Choroid plexus epithelial cell (primary cell): ENCODE data around the gene MTOR.
"Not testable (repeated sequence)": the region's sequence is repeated elsewhere in the genome, so short reads cannot be mapped to it uniquely, and the experiment has no call there.

Experiments
- DNase-seq: peaks from one replicate; pipeline ENCODE4 v3.0.0-alpha.2; 2010; ENCODE audit warnings: low read depth
- H3K4me3 ChIP-seq: 2 replicates; pipeline ENCODE4 v1.5.1; 2011; ENCODE audit warnings: low read depth, mild to moderate bottlenecking, control low read depth, low read length, moderate library complexity
- CTCF ChIP-seq: conservative IDR thresholded peaks from 2 replicates; pipeline ENCODE4 v1.5.1; 2011; ENCODE audit warnings: low read depth, mild to moderate bottlenecking, control low read depth, inconsistent platforms, low read length, moderate library complexity

Gene MTOR

GRCh38 chr1:11280719-11281376 is 18.5 kb upstream of the MTOR start:
- H3K4me3 ChIP-seq: no peak overlapping the region
- no peak for TF ChIP-seq CTCF
- DNase-seq: no peak

- DNase-seq: no peak
- TF ChIP-seq CTCF: no peak
- no peak overlapping the region for H3K4me3 ChIP-seq
Observed at GRCh38 chr1:11279630-11280029, 17.3 kb upstream of the MTOR start.

GRCh38 chr1:11279152-11279551 is 16.8 kb upstream of the MTOR start:
- DNase-seq: no peak
- TF ChIP-seq CTCF: no peak
- H3K4me3 ChIP-seq: no peak overlapping the region

GRCh38 chr1:11273595-11274234 is 11.4 kb upstream of the MTOR start:
- DNase-seq: no peak

GRCh38 chr1:11272832-11273594 is 10.7 kb upstream of the MTOR start, which contains the start of gene UBIAD1:
UBIAD1 (plus strand) TSS chr1:11273198; CDS start chr1:11273532, 334 bp downstream.
- peak; percentile 92 for DNase-seq
- H3K4me3 ChIP-seq: peak within 1 kb of the TSS; percentile 95
- peak; percentile 38 for TF ChIP-seq CTCF

More at GRCh38 chr1:11273595-11274234, 11.4 kb upstream of the MTOR start:
- TF ChIP-seq CTCF: no peak
- H3K4me3 ChIP-seq: peak overlapping the region; percentile 95

- DNase-seq: no peak
- peak overlapping the region; percentile 38 for H3K4me3 ChIP-seq
- no peak for TF ChIP-seq CTCF
Observed at GRCh38 chr1:11272544-11272831, 10.1 kb upstream of the MTOR start.

GRCh38 chr1:11267350-11268337 is 5.3 kb upstream of the MTOR start:
- DNase-seq: peak; percentile 95
- H3K4me3 ChIP-seq: not testable (repeated sequence)
